OCI-LY7 (cell line): ENCODE data around the gene RIC3. TPM values are rescaled to one million over a fixed set of nuclear protein-coding genes. Genes with fewer than 3 reads are reported as not detected.

ENCODE experiments used
- BruUV-seq: library from RNA; stranded (reverse); fragments of 400-500 nt; replicated peaks from 2 replicates; lab custom pipeline; 2021; lab: Mats Ljungman, UMichigan
- CTCF ChIA-PET: fragments of 300-600 bp; sonication (Branson Sonifier 250); formaldehyde crosslinking; loops from one replicate; lab custom pipeline; 2022; ENCODE audit warnings: antibody characterized with exemption; ENCODE audit not compliant: unreplicated experiment; lab: Charles Lee
- POLR2A ChIA-PET: fragments of 300-600 bp; sonication (Branson Sonifier 250); formaldehyde crosslinking; loops from one replicate; lab custom pipeline; 2022; ENCODE audit warnings: antibody characterized with exemption; lab: Charles Lee
- DNase-seq: peaks from one replicate; pipeline ENCODE4 v3.0.0-alpha.2; 2015; ENCODE audit warnings: low spot score
- H2AFZ ChIP-seq: fragments of 200-600 bp; sonication (generic), shearing (Covaris generic); 2 replicates; pipeline ENCODE4 v1.6.1; 2014; ENCODE audit warnings: mild to moderate bottlenecking, antibody characterized with exemption, low read length, moderate library complexity
- H3K27ac ChIP-seq: fragments of 200-600 bp; sonication (generic); 2 replicates; pipeline ENCODE4 v1.5.1; 2014; ENCODE audit warnings: mixed run types, low read depth, mild to moderate bottlenecking, moderate library complexity, low read length, inconsistent platforms; ENCODE audit not compliant: poor library complexity, severe bottlenecking
- H3K36me3 ChIP-seq: fragments of 200-600 bp; sonication (generic); 2 replicates; pipeline ENCODE4 v1.6.1; 2014; ENCODE audit warnings: mild to moderate bottlenecking, antibody characterized with exemption, low read length, moderate library complexity, mixed read lengths; ENCODE audit not compliant: insufficient read depth
- H3K4me1 ChIP-seq: fragments of 200-600 bp; sonication (generic); 2 replicates; pipeline ENCODE4 v1.5.1; 2014; ENCODE audit warnings: mild to moderate bottlenecking, low read length; ENCODE audit not compliant: insufficient read depth, poor library complexity, severe bottlenecking
- H3K4me2 ChIP-seq: fragments of 200-600 bp; sonication (generic); 2 replicates; pipeline ENCODE4 v1.6.1; 2014; ENCODE audit warnings: mild to moderate bottlenecking, low read length
- H3K4me3 ChIP-seq: fragments of 200-600 bp; sonication (generic); 2 replicates; pipeline ENCODE4 v1.5.1; 2014; ENCODE audit warnings: mild to moderate bottlenecking, low read depth, low read length; ENCODE audit not compliant: poor library complexity, severe bottlenecking
- H3K79me2 ChIP-seq: fragments of 200-600 bp; sonication (generic); 2 replicates; pipeline ENCODE4 v1.6.1; 2016; ENCODE audit warnings: low read depth, mild to moderate bottlenecking, low read length, moderate library complexity, mixed read lengths; ENCODE audit not compliant: insufficient read depth
- H3K9me2 ChIP-seq: fragments of 200-600 bp; sonication (generic); 2 replicates; pipeline ENCODE4 v1.6.1; 2016; ENCODE audit warnings: mild to moderate bottlenecking, low read length, mixed read lengths; ENCODE audit not compliant: insufficient read depth
- H3K9me3 ChIP-seq: fragments of 200-600 bp; sonication (generic); 2 replicates; pipeline ENCODE4 v1.6.1; 2014; ENCODE audit warnings: mild to moderate bottlenecking, mixed run types, low read length, mixed read lengths
- H4K20me1 ChIP-seq: fragments of 200-600 bp; sonication (generic); 2 replicates; pipeline ENCODE4 v1.6.1; 2014; ENCODE audit warnings: mild to moderate bottlenecking, antibody characterized with exemption, low read length, moderate library complexity, mixed read lengths; ENCODE audit not compliant: insufficient read depth
- EZH2phosphoT487 ChIP-seq: fragments of 200-600 bp; sonication (generic); IDR thresholded peaks from 2 replicates; pipeline ENCODE4 v1.6.1; 2018; ENCODE audit warnings: low read depth, borderline replicate concordance, mild to moderate bottlenecking, mixed run types, antibody characterized with exemption, low read length, moderate library complexity, mixed read lengths
- intact Hi-C: fragments of 100-400 bp; cut with micrococcal nuclease; formaldehyde crosslinking; loops from one replicate; pipeline ENCODE4 v1.10.0; 2022; ENCODE audit not compliant: unreplicated experiment
- total RNA-seq, 2 experiments: library from RNA; depleted of rRNA in 1 of 2; stranded (reverse); fragments of >200 nt in 1 of 2; shearing (Covaris generic) in 1 of 2; gene quantifications; 2 replicates each; pipeline ENCODE4 v1.2.3, GENCODE V29; 2014 to 2022
- TF ChIP-seq, protein P1 (sequence below): fragments of 200-600 bp; sonication (generic); conservative IDR thresholded peaks from 2 replicates; pipeline ENCODE4 v1.5.1; 2014; ENCODE audit warnings: mild to moderate bottlenecking, antibody characterized with exemption, low read length, moderate library complexity, mixed read lengths

RIC3 gene
- total RNA-seq, 2 experiments from 2014 or later: not detected

DNA sequence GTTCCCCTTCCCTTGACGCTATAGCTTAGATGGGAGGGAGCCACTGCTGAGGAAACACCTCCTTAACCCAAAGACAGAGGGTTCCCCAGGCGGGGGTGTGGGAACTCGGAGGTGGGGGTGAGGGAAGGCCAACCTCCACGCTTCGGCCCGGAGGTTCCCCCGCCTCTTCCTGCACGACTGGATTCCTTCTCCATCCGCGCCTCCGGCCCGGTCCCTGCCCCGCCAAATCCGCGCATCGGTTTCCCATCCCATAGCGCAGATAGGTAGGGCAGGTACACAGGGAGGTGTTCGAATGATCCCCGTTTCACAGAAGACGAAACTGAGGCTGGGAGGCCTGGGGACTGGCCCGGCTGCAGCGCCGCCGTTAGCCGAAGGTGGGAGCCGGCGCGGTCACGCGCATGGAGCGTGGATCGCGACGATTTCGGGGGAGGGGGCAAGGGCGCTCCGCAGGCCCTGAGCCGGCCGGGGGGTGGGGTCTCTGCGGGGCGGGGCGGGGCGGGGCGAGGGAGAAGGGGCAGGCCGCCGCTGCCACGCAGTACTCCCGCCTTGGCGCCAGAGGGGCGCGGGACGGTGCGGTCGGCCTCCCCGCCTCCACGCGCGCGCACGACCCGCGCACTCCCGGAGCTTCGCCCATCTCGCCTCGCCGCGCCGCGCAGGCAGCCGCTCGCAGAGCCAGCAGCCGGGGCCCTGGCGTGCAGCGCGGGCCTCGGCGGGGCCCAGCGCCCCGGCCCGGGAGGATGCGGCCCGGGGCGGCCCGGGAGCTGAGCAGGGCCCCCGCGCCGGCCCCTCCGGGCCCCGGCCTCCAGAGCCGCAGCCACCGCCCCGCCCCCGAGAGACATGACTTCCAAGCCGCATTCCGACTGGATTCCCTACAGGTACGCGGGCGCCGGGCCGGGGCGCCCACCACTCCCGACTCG is 87.9 kb downstream of the RIC3 start, which contains the start of gene TUB:
TUB (plus strand) TSS at position 538 of the 917 bp plus-strand sequence; CDS start at position 838, 300 bp downstream.
- no TSS peak for BruUV-seq
- no peaks in the 10 kb centered on the region for H3K36me3 ChIP-seq
- no peaks in the 10 kb centered on the region for H3K4me1 ChIP-seq
- no peaks in the 10 kb centered on the region for H3K9me2 ChIP-seq
- no peaks in the 10 kb centered on the region for H4K20me1 ChIP-seq
- H2AFZ ChIP-seq: no peak within 1 kb of the TSS
- ChIA-PET CTCF (no interaction called here), POLR2A (no interaction called here)
- intact Hi-C loops: no loop called here
- H3K79me2 ChIP-seq: no peaks in the 10 kb centered on the region
- H3K9me3 ChIP-seq: no peaks in the 10 kb centered on the region
- TF ChIP-seq, protein P1, sequence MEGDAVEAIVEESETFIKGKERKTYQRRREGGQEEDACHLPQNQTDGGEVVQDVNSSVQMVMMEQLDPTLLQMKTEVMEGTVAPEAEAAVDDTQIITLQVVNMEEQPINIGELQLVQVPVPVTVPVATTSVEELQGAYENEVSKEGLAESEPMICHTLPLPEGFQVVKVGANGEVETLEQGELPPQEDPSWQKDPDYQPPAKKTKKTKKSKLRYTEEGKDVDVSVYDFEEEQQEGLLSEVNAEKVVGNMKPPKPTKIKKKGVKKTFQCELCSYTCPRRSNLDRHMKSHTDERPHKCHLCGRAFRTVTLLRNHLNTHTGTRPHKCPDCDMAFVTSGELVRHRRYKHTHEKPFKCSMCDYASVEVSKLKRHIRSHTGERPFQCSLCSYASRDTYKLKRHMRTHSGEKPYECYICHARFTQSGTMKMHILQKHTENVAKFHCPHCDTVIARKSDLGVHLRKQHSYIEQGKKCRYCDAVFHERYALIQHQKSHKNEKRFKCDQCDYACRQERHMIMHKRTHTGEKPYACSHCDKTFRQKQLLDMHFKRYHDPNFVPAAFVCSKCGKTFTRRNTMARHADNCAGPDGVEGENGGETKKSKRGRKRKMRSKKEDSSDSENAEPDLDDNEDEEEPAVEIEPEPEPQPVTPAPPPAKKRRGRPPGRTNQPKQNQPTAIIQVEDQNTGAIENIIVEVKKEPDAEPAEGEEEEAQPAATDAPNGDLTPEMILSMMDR: no peak
- TF ChIP-seq EZH2phosphoT487: no peak
- DNase-seq: no peak
- H3K27ac ChIP-seq: no peak within 1 kb of the TSS
- no peak within 1 kb of the TSS for H3K4me3 ChIP-seq
- H3K4me2 ChIP-seq: no peak within 1 kb of the TSS

- DNase-seq: no peak
- TF ChIP-seq, protein P1: no peak
- TF ChIP-seq EZH2phosphoT487: no peak
- no TSS peak for BruUV-seq
- no peak overlapping the region for H3K27ac ChIP-seq
- no peak overlapping the region for H3K4me3 ChIP-seq
- H3K4me1 ChIP-seq: no peaks in the 10 kb centered on the region
- no peak overlapping the region for H3K4me2 ChIP-seq
- H4K20me1 ChIP-seq: no peaks in the 10 kb centered on the region
- no peak overlapping the region for H2AFZ ChIP-seq
- H3K9me3 ChIP-seq: no peaks in the 10 kb centered on the region
- H3K9me2 ChIP-seq: no peaks in the 10 kb centered on the region
- intact Hi-C loops: no loop called here
- H3K36me3 ChIP-seq: no peaks in the 10 kb centered on the region
- POLR2A ChIA-PET: interaction anchor here (0.6 kb wide), 1 partner anchor 987 kb away, joined by 3 read pairs; no protein-coding TSS in a partner anchor
- no peaks in the 10 kb centered on the region for H3K79me2 ChIP-seq
- CTCF ChIA-PET: no interaction called here
These were observed 88.7 kb downstream of the RIC3 start for GRCh38 chr11:8080069-8080670.
